ENCODE measurements around the gene PSMA3. TPM values are rescaled to one million over a fixed set of nuclear protein-coding genes. Genes with fewer than 3 reads are reported as not detected.

The PSMA3 gene
- total and polyA plus RNA-seq, 7 donors, result 69.5 to 217 (median 112) TPM

- Histone ChIP-seq H3K4me1 (peaks cover 0 to 47% (median 27%) of the 10 kb centered on the region in 4 donors), H3K27me3 (no peaks in the 10 kb centered on the region), H3K9me3 (no peaks in the 10 kb centered on the region), H3K36me3 (peaks cover 0 to 38% (median 17%) of the 10 kb centered on the region in 4 donors), H3K4me3 (peak within 1 kb of the TSS; percentile 81 to 99 (median 88)), H3K27ac (peak within 1 kb of the TSS; percentile 93 to 98 (median 95))
- intact Hi-C loops (cut with DNase I), result loop anchor here (2.0 kb wide), 1 partner anchor 128 kb away; the partner anchor contains the start of genes KIAA0586 and TIMM9
- 1% methylated on average over 79 of the region's 79 CpGs for WGBS, 2 donors
- DNase-seq, result peak; percentile 98
- TF ChIP-seq CTCF (IDR thresholded peaks at IDR 0.05) (no peak), POLR2A (IDR thresholded peaks at IDR 0.05) (peak; percentile 94 to 95), EP300 (IDR thresholded peaks at IDR 0.05) (no peak), POLR2AphosphoS5 (IDR thresholded peaks at IDR 0.05) (peak; percentile 93 to 99 (median 95))
Measured at GRCh38 chr14:58298477-58299400, 54.1 kb downstream of the PSMA3 start, which contains the start of gene ARID4A. TSS of gene ARID4A (plus strand) at chr14:58298555. CDS start at chr14:58299855, 1,300 bp downstream.

GRCh38 chr14:58299401-58300330, 55.0 kb downstream of the PSMA3 start:
- no peaks in the 10 kb centered on the region for H3K27me3 ChIP-seq
- peak overlapping the region; percentile 90 to 98 (median 95) for H3K27ac ChIP-seq
- H3K4me3 ChIP-seq, result peak overlapping the region; percentile 81 to 99 (median 88)
- no peaks in the 10 kb centered on the region for H3K9me3 ChIP-seq
- H3K4me1 ChIP-seq, result peaks cover 0 to 43% (median 26%) of the 10 kb centered on the region in 4 donors
- WGBS, 2 donors, result 2% methylated on average over 48 of the region's 48 CpGs
- intact Hi-C loops (cut with DNase I), result loop anchor here (2.0 kb wide), 1 partner anchor 127 kb away; the partner anchor contains the start of genes KIAA0586 and TIMM9
- no peak for TF ChIP-seq POLR2A (IDR thresholded peaks at IDR 0.05)
- peaks cover 0 to 35% (median 10%) of the 10 kb centered on the region in 4 donors for H3K36me3 ChIP-seq
- peak; percentile 65 for DNase-seq

DNA sequence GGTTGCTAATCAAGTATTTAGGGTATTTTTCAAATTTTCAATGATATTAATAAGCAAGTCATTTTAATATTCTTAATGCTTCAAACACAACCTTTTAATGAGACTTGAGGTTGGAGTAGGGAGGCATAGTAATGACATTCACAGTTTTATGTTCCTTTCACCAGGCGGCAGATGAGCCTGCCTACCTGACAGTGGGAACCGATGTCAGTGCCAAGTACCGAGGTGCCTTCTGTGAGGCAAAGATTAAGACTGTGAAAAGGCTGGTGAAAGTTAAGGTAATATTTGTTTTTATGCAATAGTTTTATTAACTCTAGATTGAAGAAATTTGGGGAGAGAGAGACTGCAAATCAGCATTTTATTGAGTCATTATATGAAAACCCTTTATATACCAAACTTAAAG, 56.8 kb downstream of the PSMA3 start:
- intact Hi-C loops (cut with DNase I), result no loop called here
- DNase-seq, result no peak
- peaks cover 0 to 27% (median 11%) of the 10 kb centered on the region in 4 donors for H3K4me1 ChIP-seq
- no peaks in the 10 kb centered on the region for H3K9me3 ChIP-seq
- TF ChIP-seq EP300 (IDR thresholded peaks at IDR 0.05) (no peak), POLR2AphosphoS5 (IDR thresholded peaks at IDR 0.05) (no peak), CTCF (IDR thresholded peaks at IDR 0.05) (no peak), POLR2A (IDR thresholded peaks at IDR 0.05) (no peak)
- WGBS, 2 donors, result 96% methylated on average over 3 of the region's 3 CpGs
- H3K36me3 ChIP-seq, result peaks cover 0 to 44% (median 10%) of the 10 kb centered on the region in 4 donors
- no peak overlapping the region for H3K4me3 ChIP-seq
- no peak overlapping the region for H3K27ac ChIP-seq
- no peaks in the 10 kb centered on the region for H3K27me3 ChIP-seq

- H3K4me1 ChIP-seq, result peaks cover 0 to 13% (median 1%) of the 10 kb centered on the region in 4 donors
- H3K27ac ChIP-seq, result no peak overlapping the region
- DNase-seq, result no peak
- no peaks in the 10 kb centered on the region for H3K9me3 ChIP-seq
- intact Hi-C loops (cut with DNase I), result no loop called here
- WGBS, 2 donors, result 76 to 91% methylated on average over 2 of the region's 2 CpGs
- H3K27me3 ChIP-seq, result no peaks in the 10 kb centered on the region
- H3K4me3 ChIP-seq, result no peak overlapping the region
- H3K36me3 ChIP-seq, result peaks cover 0 to 68% (median 15%) of the 10 kb centered on the region in 4 donors
- TF ChIP-seq POLR2A (IDR thresholded peaks at IDR 0.05), result no peak
- no peak for TF ChIP-seq EP300 (IDR thresholded peaks at IDR 0.05)
- TF ChIP-seq POLR2AphosphoS5 (IDR thresholded peaks at IDR 0.05), result no peak
- no peak for TF ChIP-seq CTCF (IDR thresholded peaks at IDR 0.05)
Measured at GRCh38 chr14:58305730-58306129, 61.1 kb downstream of the PSMA3 start.
